ENCODE data around the gene PPP1R3E.

The PPP1R3E gene

DNA sequence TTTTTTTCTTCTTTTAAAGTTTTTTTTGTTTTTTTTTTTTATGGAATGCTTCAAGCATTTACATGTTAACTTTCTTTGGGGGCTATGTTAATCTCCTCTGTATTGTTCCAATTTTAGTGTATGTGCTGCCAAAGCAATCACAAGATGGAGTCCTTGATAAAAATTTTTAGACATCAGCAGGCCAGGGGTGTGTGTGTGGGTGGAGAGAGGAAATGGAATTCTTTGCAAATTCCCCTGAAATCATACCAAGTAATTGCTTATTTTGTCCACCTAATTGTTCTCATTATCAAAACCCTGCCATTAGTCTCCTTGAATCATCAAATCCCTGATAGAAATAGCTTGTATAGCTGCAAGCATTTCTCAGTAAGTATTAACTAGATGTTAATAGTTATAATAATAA, 43.2 kb downstream of the PPP1R3E start:
- no peak for DNase-seq (ENCODE audit: extremely low read depth, low read depth)
- TF ChIP-seq, protein P1, sequence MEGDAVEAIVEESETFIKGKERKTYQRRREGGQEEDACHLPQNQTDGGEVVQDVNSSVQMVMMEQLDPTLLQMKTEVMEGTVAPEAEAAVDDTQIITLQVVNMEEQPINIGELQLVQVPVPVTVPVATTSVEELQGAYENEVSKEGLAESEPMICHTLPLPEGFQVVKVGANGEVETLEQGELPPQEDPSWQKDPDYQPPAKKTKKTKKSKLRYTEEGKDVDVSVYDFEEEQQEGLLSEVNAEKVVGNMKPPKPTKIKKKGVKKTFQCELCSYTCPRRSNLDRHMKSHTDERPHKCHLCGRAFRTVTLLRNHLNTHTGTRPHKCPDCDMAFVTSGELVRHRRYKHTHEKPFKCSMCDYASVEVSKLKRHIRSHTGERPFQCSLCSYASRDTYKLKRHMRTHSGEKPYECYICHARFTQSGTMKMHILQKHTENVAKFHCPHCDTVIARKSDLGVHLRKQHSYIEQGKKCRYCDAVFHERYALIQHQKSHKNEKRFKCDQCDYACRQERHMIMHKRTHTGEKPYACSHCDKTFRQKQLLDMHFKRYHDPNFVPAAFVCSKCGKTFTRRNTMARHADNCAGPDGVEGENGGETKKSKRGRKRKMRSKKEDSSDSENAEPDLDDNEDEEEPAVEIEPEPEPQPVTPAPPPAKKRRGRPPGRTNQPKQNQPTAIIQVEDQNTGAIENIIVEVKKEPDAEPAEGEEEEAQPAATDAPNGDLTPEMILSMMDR (IDR thresholded peaks at IDR 0.05; ENCODE audit: low read depth, low read length): no peak

DNA sequence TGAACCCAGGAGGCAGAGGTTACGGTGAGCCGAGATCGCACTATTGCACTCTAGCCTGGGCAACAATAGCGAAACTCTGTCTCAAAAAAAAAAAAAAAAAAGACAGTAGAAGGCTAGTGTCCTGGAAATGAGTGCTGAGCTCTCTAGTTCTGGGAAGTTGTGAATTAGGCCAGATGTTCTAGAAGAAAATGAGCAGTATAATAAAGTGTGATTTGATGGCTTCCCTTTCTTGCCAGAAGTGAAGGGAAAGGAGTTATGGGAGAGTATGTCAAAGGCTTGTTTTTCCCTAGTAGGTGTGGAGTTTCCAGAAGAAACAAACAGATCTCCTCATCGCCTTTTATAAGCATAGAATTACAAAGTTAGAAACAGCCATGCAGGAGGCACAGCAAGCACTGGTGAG, 44.4 kb downstream of the PPP1R3E start:
- no peak for DNase-seq (ENCODE audit: extremely low read depth, low read depth)
- TF ChIP-seq, protein P1 (IDR thresholded peaks at IDR 0.05; ENCODE audit: low read depth, low read length): no peak

DNA sequence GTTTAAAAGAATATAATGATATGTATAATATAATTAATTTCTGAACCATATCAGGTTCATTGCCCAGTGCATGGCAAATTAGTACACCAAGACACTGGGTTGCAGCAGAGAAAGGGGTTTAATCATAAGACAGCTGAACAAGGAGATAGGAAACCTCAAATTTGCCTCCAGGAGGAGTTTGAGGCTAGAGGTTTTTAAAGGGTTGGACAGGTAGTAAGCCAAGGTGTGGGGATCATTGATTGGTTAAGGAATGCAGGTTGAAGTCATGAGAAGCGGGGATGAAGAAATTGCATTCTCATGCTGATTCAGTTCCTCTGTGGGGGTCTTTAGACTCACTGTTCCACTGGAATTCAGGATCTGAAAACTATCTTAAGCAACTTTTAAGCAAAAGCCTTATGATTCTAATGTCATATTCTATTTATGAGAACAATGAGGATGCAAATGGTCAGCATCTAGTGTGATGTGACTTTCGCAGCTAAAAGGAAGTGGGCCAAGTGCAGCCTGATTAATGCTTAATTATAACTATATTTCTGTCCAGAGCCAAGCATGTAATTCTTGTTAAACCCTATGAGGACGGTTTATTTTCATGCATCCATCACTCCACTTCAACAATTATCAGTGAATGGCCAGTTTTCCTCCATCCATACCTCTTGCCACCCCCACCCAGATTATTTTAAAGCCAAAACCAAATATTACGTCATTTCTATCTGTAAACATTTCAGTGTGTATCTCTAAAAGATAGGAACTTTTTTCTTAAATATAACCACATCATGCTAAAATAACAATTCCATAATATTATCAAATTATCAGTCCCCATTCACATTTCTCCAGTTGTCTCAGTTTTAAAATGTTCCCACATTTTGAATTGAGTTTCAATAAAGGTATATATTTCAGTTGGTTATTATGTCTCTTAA, 50.0 kb downstream of the PPP1R3E start:
- TF ChIP-seq, protein P1 (IDR thresholded peaks at IDR 0.05; ENCODE audit: low read depth, low read length): no peak

DNA sequence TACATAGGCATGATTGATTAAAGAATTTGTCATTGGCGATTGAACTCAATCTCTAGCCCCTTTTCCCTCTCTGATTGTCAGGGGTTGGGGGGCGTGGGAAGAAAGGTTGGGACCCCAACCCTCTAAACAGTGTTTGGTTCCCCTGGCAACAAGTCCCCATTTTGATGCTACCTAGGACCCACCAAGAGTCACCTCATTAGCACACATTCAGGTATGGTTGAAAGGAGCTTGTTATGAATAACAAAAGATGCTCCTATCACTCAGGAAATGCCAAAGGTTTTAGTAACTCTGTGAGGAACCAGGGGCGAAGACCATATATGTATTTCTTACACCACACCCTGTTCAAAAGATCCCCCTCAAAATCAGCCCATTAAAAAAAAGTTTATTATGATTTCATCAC, 50.7 kb downstream of the PPP1R3E start:
- TF ChIP-seq, protein P1 (IDR thresholded peaks at IDR 0.05; ENCODE audit: low read depth, low read length): no peak

More for the DNA sequence above, 50.0 kb downstream of the PPP1R3E start:
- DNase-seq (ENCODE audit: extremely low read depth, low read depth): no peak

DNA sequence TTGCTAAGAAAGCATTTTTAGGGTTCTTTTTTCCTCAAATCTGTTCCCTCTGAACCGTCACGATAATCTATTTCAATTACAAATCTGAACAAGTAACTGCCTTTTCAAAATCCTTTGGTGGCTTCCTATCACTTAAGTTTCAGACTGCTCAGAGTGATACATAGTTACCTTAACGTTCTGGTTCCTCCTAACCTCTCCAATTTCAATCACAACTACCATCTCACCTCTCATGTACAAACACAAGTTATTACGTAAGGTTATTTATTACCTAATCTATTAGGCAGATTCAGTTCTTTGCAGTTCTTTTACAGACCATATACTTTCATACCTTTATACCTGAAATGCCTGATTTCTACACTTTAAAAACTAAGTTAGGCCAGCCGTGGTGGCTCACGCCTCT, 52.8 kb downstream of the PPP1R3E start:
- TF ChIP-seq, protein P1 (IDR thresholded peaks at IDR 0.05; ENCODE audit: low read depth, low read length): no peak
- no peak for DNase-seq (ENCODE audit: extremely low read depth, low read depth)

More for the DNA sequence above, 50.7 kb downstream of the PPP1R3E start:
- DNase-seq (ENCODE audit: extremely low read depth, low read depth): no peak

DNA sequence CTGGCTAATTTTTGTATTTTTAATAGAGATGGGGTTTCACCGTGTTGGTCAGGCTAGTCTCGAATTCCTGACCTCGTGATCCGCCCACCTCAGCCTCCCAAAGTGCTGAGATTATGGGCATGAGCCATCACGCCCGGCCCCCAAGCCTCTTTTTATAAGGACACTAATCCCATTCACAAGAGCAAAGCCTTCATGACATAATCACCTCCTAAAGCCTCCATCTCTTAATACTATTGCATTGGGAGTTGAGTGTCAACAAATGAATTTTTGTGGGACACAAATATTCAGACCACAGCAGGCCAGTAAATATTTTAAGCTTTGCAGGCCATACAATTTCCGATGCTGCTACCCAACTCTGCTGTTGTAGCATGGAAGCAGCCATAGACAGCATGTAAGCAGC, 54.1 kb downstream of the PPP1R3E start:
- no peak for DNase-seq (ENCODE audit: extremely low read depth, low read depth)
- TF ChIP-seq, protein P1 (IDR thresholded peaks at IDR 0.05; ENCODE audit: low read depth, low read length): no peak
